Measurements from ENCODE around the gene UQCRQ. TPM values are rescaled to one million over a fixed set of nuclear protein-coding genes. Genes with fewer than 3 reads are reported as not detected.
"Not testable (repeated sequence)": the region's sequence is repeated elsewhere in the genome, so short reads cannot be mapped to it uniquely, and the experiment has no call there.

Gene UQCRQ
- polyA plus RNA-seq, 4 donors, result 132 to 229 (median 200) TPM

GRCh38 chr5:132831095-132831860, 35.2 kb upstream of the UQCRQ start:
- DNase-seq (ENCODE audit: low read depth in 4 of 4, low spot score in 3 of 4), result no peak

- DNase-seq (ENCODE audit: low read depth in 4 of 4, low spot score in 3 of 4), result no peak
These were observed 33.8 kb upstream of the UQCRQ start for GRCh38 chr5:132832612-132833011.

GRCh38 chr5:132834057-132834456, 32.4 kb upstream of the UQCRQ start:
- DNase-seq (ENCODE audit: low read depth in 4 of 4, low spot score in 3 of 4), result no peak

GRCh38 chr5:132836852-132837251, 29.6 kb upstream of the UQCRQ start:
- no peak for DNase-seq (ENCODE audit: low read depth in 4 of 4, low spot score in 3 of 4)

GRCh38 chr5:132837868-132838267, 28.6 kb upstream of the UQCRQ start:
- no peak for DNase-seq (ENCODE audit: low read depth in 4 of 4, low spot score in 3 of 4)

GRCh38 chr5:132838516-132839282, 27.7 kb upstream of the UQCRQ start:
- no peak for DNase-seq (ENCODE audit: low read depth in 4 of 4, low spot score in 3 of 4)

- DNase-seq (ENCODE audit: low read depth in 4 of 4, low spot score in 3 of 4), result no peak
These were observed 26.8 kb upstream of the UQCRQ start for GRCh38 chr5:132839426-132840301.

- DNase-seq (ENCODE audit: low read depth in 4 of 4, low spot score in 3 of 4), result no peak
These were observed 26.1 kb upstream of the UQCRQ start for GRCh38 chr5:132840313-132840712.

GRCh38 chr5:132840896-132841295, 25.5 kb upstream of the UQCRQ start:
- no peak for DNase-seq (ENCODE audit: low read depth in 4 of 4, low spot score in 3 of 4)

- no peak for DNase-seq (ENCODE audit: low read depth in 4 of 4, low spot score in 3 of 4)
These were observed 25.1 kb upstream of the UQCRQ start for GRCh38 chr5:132841305-132841704.

GRCh38 chr5:132848270-132848669, 18.2 kb upstream of the UQCRQ start:
- DNase-seq (ENCODE audit: low read depth in 4 of 4, low spot score in 3 of 4), result no peak

- DNase-seq (ENCODE audit: low read depth in 4 of 4, low spot score in 3 of 4), result no peak
These were observed 17.1 kb upstream of the UQCRQ start for GRCh38 chr5:132849347-132849746.

- no peak for DNase-seq (ENCODE audit: low read depth in 4 of 4, low spot score in 3 of 4)
These were observed 16.4 kb upstream of the UQCRQ start for GRCh38 chr5:132850066-132850465.

GRCh38 chr5:132853323-132853722, 13.1 kb upstream of the UQCRQ start:
- no peak for DNase-seq (ENCODE audit: low read depth in 4 of 4, low spot score in 3 of 4)

GRCh38 chr5:132853790-132854189, 12.7 kb upstream of the UQCRQ start:
- no peak for DNase-seq (ENCODE audit: low read depth in 4 of 4, low spot score in 3 of 4)

- no peak for DNase-seq (ENCODE audit: low read depth in 4 of 4, low spot score in 3 of 4)
These were observed 12.1 kb upstream of the UQCRQ start for GRCh38 chr5:132854301-132854700.

GRCh38 chr5:132854992-132855391, 11.4 kb upstream of the UQCRQ start:
- not testable (repeated sequence) for DNase-seq (ENCODE audit: low read depth in 4 of 4, low spot score in 3 of 4)

GRCh38 chr5:132856011-132856410, 10.4 kb upstream of the UQCRQ start:
- DNase-seq (ENCODE audit: low read depth in 4 of 4, low spot score in 3 of 4), result no peak

GRCh38 chr5:132859889-132860437, 6.5 kb upstream of the UQCRQ start:
- DNase-seq (ENCODE audit: low read depth in 4 of 4, low spot score in 3 of 4), result no peak

GRCh38 chr5:132860742-132861141, 5.7 kb upstream of the UQCRQ start:
- no peak for DNase-seq (ENCODE audit: low read depth in 4 of 4, low spot score in 3 of 4)
